Measurements from ENCODE around the gene MTM1.

GRCh38 chrX:150692831-150693724 lies 124.7 kb downstream of the MTM1 start, which contains the start of gene MTMR1:
- no peak for TF ChIP-seq CTCF (conservative IDR thresholded peaks at IDR 0.05)
- no peak for TF ChIP-seq EZH2 (IDR thresholded peaks at IDR 0.05; ENCODE audit: low read depth)

Data from PC-9 (cell line).